Keratinocyte (primary cell): ENCODE data around the gene PPP1R16B. TPM values are rescaled to one million over a fixed set of nuclear protein-coding genes. Genes with fewer than 3 reads are reported as not detected.

Source experiments
- DNase-seq: peaks from one replicate; pipeline ENCODE4 v3.0.0-alpha.2; 2011; ENCODE audit warnings: low read depth, missing footprints, low spot score
- FAIRE-seq: peaks from 2 replicates; lab custom pipeline; 2011; peaks lifted over from hg19 to GRCh38; lab: Jason Lieb, UNC
- H2AFZ ChIP-seq: 2 replicates; pipeline ENCODE4 v1.6.0; 2012; ENCODE audit warnings: low read length, control low read depth, inconsistent platforms; ENCODE audit not compliant: control insufficient read depth
- H3K27ac ChIP-seq: 2 replicates; pipeline ENCODE4 v1.5.1; 2011; ENCODE audit warnings: low read length; ENCODE audit not compliant: control insufficient read depth, insufficient read depth
- H3K27me3 ChIP-seq: 3 replicates; pipeline ENCODE4 v1.6.0; 2011; ENCODE audit warnings: low read length; ENCODE audit not compliant: control insufficient read depth, insufficient read depth; ENCODE audit errors: extremely low read depth
- H3K36me3 ChIP-seq, 2 experiments: 2 replicates in 1 of 2; 3 replicates in 1 of 2; pipeline ENCODE4 v1.5.1; 2011; ENCODE audit warnings: low read length in 2 of 2, mild to moderate bottlenecking in 1 of 2; ENCODE audit not compliant: control insufficient read depth in 2 of 2, insufficient read depth in 2 of 2; ENCODE audit errors: extremely low read depth in 1 of 2
- H3K4me1 ChIP-seq: 3 replicates; pipeline ENCODE4 v1.5.1; 2011; ENCODE audit warnings: low read length; ENCODE audit not compliant: control insufficient read depth, insufficient read depth; ENCODE audit errors: extremely low read depth
- H3K4me2 ChIP-seq: 3 replicates; pipeline ENCODE4 v1.6.0; 2011; ENCODE audit warnings: low read depth, low read length; ENCODE audit not compliant: control insufficient read depth, insufficient read depth; ENCODE audit errors: extremely low read depth
- H3K4me3 ChIP-seq, 3 experiments: fragments of 200-600 bp in 1 of 3; sonication (generic) in 1 of 3; 2 replicates in 2 of 3; 3 replicates in 1 of 3; pipeline ENCODE4 v1.5.1; 2011 to 2016; ENCODE audit warnings: low read length in 3 of 3, mild to moderate bottlenecking in 3 of 3, control low read depth in 2 of 3, inconsistent platforms in 1 of 3, low read depth in 1 of 3, mixed read lengths in 1 of 3, mixed run types in 1 of 3, moderate library complexity in 1 of 3; ENCODE audit not compliant: control insufficient read depth in 2 of 3, insufficient read depth in 2 of 3; ENCODE audit errors: extremely low read depth in 1 of 3
- H3K79me2 ChIP-seq: 2 replicates; pipeline ENCODE4 v1.6.0; 2012; ENCODE audit warnings: low read length; ENCODE audit not compliant: control insufficient read depth, insufficient read depth
- H3K9ac ChIP-seq: 3 replicates; pipeline ENCODE4 v1.6.0; 2011; ENCODE audit warnings: low read length; ENCODE audit not compliant: control insufficient read depth, insufficient read depth; ENCODE audit errors: extremely low read depth
- H3K9me1 ChIP-seq: 3 replicates; pipeline ENCODE4 v1.6.0; 2011; ENCODE audit warnings: low read length; ENCODE audit not compliant: control insufficient read depth, insufficient read depth; ENCODE audit errors: extremely low read depth
- H3K9me3 ChIP-seq: 2 replicates; pipeline ENCODE4 v1.5.1; 2012; ENCODE audit warnings: low read depth, low read length; ENCODE audit not compliant: control insufficient read depth
- H4K20me1 ChIP-seq: 3 replicates; pipeline ENCODE4 v1.6.0; 2011; ENCODE audit warnings: low read length; ENCODE audit not compliant: control insufficient read depth, insufficient read depth; ENCODE audit errors: extremely low read depth
- CTCF ChIP-seq, 3 experiments: IDR thresholded peaks in 1 of 3; conservative IDR thresholded peaks in 1 of 3; optimal IDR thresholded peaks in 1 of 3; 2 replicates in 2 of 3; 3 replicates in 1 of 3; pipeline versions ENCODE3 to v1.5.1; 2011; ENCODE audit warnings: low read length in 3 of 3, mild to moderate bottlenecking in 3 of 3, moderate library complexity in 2 of 3, control low read depth in 1 of 3, inconsistent platforms in 1 of 3; ENCODE audit not compliant: insufficient read depth in 2 of 3; ENCODE audit errors: extremely low read depth in 1 of 3
- EZH2 ChIP-seq: IDR thresholded peaks from one replicate; pipeline ENCODE4 v1.6.1; 2012; ENCODE audit warnings: inconsistent platforms, mild to moderate bottlenecking, low read length, moderate library complexity
- dilution Hi-C: fragments of 300-500 bp; cut with MboI; formaldehyde crosslinking; loops from one replicate; pipeline ENCODE4 v1.7.0; 2020; ENCODE audit warnings: low sequenced_read_pairs; ENCODE audit not compliant: extremely low pct_ligation_motif_present
- polyA plus RNA-seq, 5 experiments: library from polyadenylated mRNA; depleted of rRNA in 3 of 5; stranded (reverse) in 3 of 5; stranded (forward) in 1 of 5; unstranded in 1 of 5; fragments of >200 nt; gene quantifications; 1 replicate in 1 of 5; 2 replicates in 3 of 5; 3 replicates in 1 of 5; pipeline versions ENCODE4 v1.2.1 to v1.2.3, GENCODE V29; 2011 to 2012; ENCODE audit warnings: missing spikeins in 2 of 5, low read depth in 1 of 5, low replicate concordance in 1 of 5

The PPP1R16B gene
- polyA plus RNA-seq, 1 donor (not counting 4 experiments of a cell fraction or from before 2014, with no cell fraction given): not detected

GRCh38 chr20:38939686-38940085, 134.2 kb downstream of the PPP1R16B start:
- Histone ChIP-seq H3K4me3 (no peak overlapping the region), H3K27ac (no peak overlapping the region), H3K36me3 (peaks cover 1 to 38% of the 10 kb centered on the region in 2 experiments), H3K4me2 (no peak overlapping the region), H3K79me2 (peaks cover 76% of the 10 kb centered on the region), H3K9ac (no peak overlapping the region), H3K27me3 (no peaks in the 10 kb centered on the region), H3K9me1 (peaks cover 3% of the 10 kb centered on the region), H4K20me1 (peaks cover 2% of the 10 kb centered on the region), H3K4me1 (peaks cover 12% of the 10 kb centered on the region), H3K9me3 (no peaks in the 10 kb centered on the region), H2AFZ (no peak overlapping the region)
- dilution Hi-C loops: no loop called here
- DNase-seq (no peak), FAIRE-seq (no peak)
- TF ChIP-seq EZH2 (no peak), CTCF (optimal IDR thresholded peaks at IDR 0.05 in 1 of 3, IDR thresholded peaks at IDR 0.05 in 1 of 3, conservative IDR thresholded peaks at IDR 0.05 in 1 of 3; ENCODE audit: extremely low read depth in 1 of 3, insufficient read depth in 2 of 3, low read length in 3 of 3) (no peak)

- dilution Hi-C loops: no loop called here
- H4K20me1 ChIP-seq: peaks cover 2% of the 10 kb centered on the region
- no peaks in the 10 kb centered on the region for H3K9me3 ChIP-seq
- H3K4me3 ChIP-seq: no peak overlapping the region
- no peak overlapping the region for H3K27ac ChIP-seq
- H2AFZ ChIP-seq: no peak overlapping the region
- peaks cover 3% of the 10 kb centered on the region for H3K9me1 ChIP-seq
- no peaks in the 10 kb centered on the region for H3K27me3 ChIP-seq
- no peak overlapping the region for H3K9ac ChIP-seq
- DNase-seq (no peak), FAIRE-seq (no peak)
- peaks cover 71% of the 10 kb centered on the region for H3K79me2 ChIP-seq
- TF ChIP-seq EZH2 (no peak), CTCF (optimal IDR thresholded peaks at IDR 0.05 in 1 of 3, IDR thresholded peaks at IDR 0.05 in 1 of 3, conservative IDR thresholded peaks at IDR 0.05 in 1 of 3; ENCODE audit: extremely low read depth in 1 of 3, insufficient read depth in 2 of 3, low read length in 3 of 3) (no peak)
- peaks cover 1 to 41% of the 10 kb centered on the region in 2 experiments for H3K36me3 ChIP-seq
- H3K4me2 ChIP-seq: no peak overlapping the region
- peaks cover 9% of the 10 kb centered on the region for H3K4me1 ChIP-seq
These were observed 135.1 kb downstream of the PPP1R16B start for GRCh38 chr20:38940644-38941043.
